ENCODE measurements around the gene ARID3B. TPM values are rescaled to one million over a fixed set of nuclear protein-coding genes. Genes with fewer than 3 reads are reported as not detected.

Gene ARID3B
- total and polyA plus RNA-seq, 2 of the 4 experiments (the other 2 are of a cell fraction), result 2.5 to 5.0 TPM

- Histone ChIP-seq H4K20me1 (ENCODE audit: insufficient read depth, low read length) (peaks cover 7% of the 10 kb centered on the region; the same call in 1 of the 2 replicates), H3K4me2 (ENCODE audit: low read depth, low read length) (peak overlapping the region; percentile 57; the same call in 1 of the 2 replicates), H3K23ac (ENCODE audit: low read depth, low read length) (no peak overlapping the region), H2AFZ (replicated peaks; ENCODE audit: low read length, poor library complexity) (no peak overlapping the region), H2AK9ac (replicated peaks; ENCODE audit: low read depth, low read length, poor library complexity) (no peak overlapping the region), H3K9me1 (ENCODE audit: insufficient read depth, low read length) (peaks cover 10% of the 10 kb centered on the region), H3K14ac (replicated peaks; ENCODE audit: low read depth, low read length) (peak overlapping the region; percentile 47; the same call in 1 of the 2 replicates), H3K79me1 (ENCODE audit: low read depth in 1 of 2, low read length in 2 of 2) (no peaks in the 10 kb centered on the region; a peak in 1 of 4 replicates), H3K36me3 (ENCODE audit: control insufficient read depth, insufficient read depth, low read length) (no peaks in the 10 kb centered on the region), H3K18ac (ENCODE audit: low read depth, low read length) (peak overlapping the region; percentile 27; the same call in 1 of the 2 replicates), H2AK5ac (ENCODE audit: low read depth, low read length) (no peak overlapping the region), H2BK20ac (ENCODE audit: low read depth, low read length) (peak overlapping the region; percentile 79; the same call in 1 of the 2 replicates), H2BK120ac (ENCODE audit: low read depth, low read length) (peak overlapping the region; percentile 78), H3K56ac (ENCODE audit: extremely low read depth, insufficient read depth, low read length) (no peak overlapping the region), H3K27ac (ENCODE audit: insufficient read depth, low read length) (no peak overlapping the region), H3K4me3 (ENCODE audit: insufficient read depth, low read depth, low read length) (no peak overlapping the region), H4K8ac (ENCODE audit: low read depth in 2 of 2, low read length in 2 of 2) (peak overlapping the region in 1 of 2 experiments; percentile 53; a peak in 2 of 4 replicates), H3K27me3 (ENCODE audit: control insufficient read depth, insufficient read depth, low read length) (no peaks in the 10 kb centered on the region), H3K4me1 (ENCODE audit: control insufficient read depth, insufficient read depth, low read length) (peaks cover 13% of the 10 kb centered on the region), H3K9me3 (ENCODE audit: control insufficient read depth, insufficient read depth, low read length) (no peaks in the 10 kb centered on the region), H2BK15ac (ENCODE audit: low read depth, low read length) (no peak overlapping the region), H4K91ac (ENCODE audit: insufficient read depth, low read depth, low read length) (0 out of 2 replicates have a peak overlapping the region, but pooled peaks have one; percentile 2), H2BK5ac (ENCODE audit: low read depth, low read length, poor library complexity, severe bottlenecking) (peak overlapping the region; percentile 74), H4K5ac (ENCODE audit: low read depth, low read length) (peak overlapping the region; percentile 26; the same call in 1 of the 2 replicates), H3K4ac (ENCODE audit: low read depth, low read length) (peak overlapping the region; percentile 31; the same call in 1 of the 2 replicates), H3K9ac (ENCODE audit: low read depth, low read length) (no peak overlapping the region; the same call in 1 of the 2 replicates)
- ATAC-seq (ENCODE audit: low read depth) (peak; percentile 65), DNase-seq (peak; percentile 97)
- ChIA-PET POLR2A (ENCODE audit: unreplicated experiment) (interaction anchor here (0.6 to 0.7 kb wide), 2 partner anchors 11 to 179 kb away, joined by 3 to 7 read pairs; no protein-coding TSS in a partner anchor), CTCF (interaction anchor here (1.1 kb wide), 1 partner anchor 38 kb away, joined by 3 read pairs; no protein-coding TSS in a partner anchor)
- TF ChIP-seq RAD21 (IDR thresholded peaks at IDR 0.05; ENCODE audit: low read length) (no peak), NFE2L2 (IDR thresholded peaks at IDR 0.05; ENCODE audit: low read depth, low read length) (peak; percentile 46), FOS (IDR thresholded peaks at IDR 0.05; ENCODE audit: low read depth, low read length) (peak; percentile 81), CEBPB (IDR thresholded peaks at IDR 0.05; ENCODE audit: low read depth, low read length) (peak; percentile 82), CHD1 (IDR thresholded peaks at IDR 0.05; ENCODE audit: low read depth, low read length) (no peak), POLR2A (IDR thresholded peaks at IDR 0.05; ENCODE audit: low read depth, low read length) (0 out of 2 replicates have a peak, but pooled peaks have one; percentile 23), ELK1 (IDR thresholded peaks at IDR 0.05; ENCODE audit: borderline replicate concordance, low read depth, low read length) (no peak), CTCF (conservative IDR thresholded peaks at IDR 0.05; ENCODE audit: low read depth, low read length) (no peak), BHLHE40 (IDR thresholded peaks at IDR 0.05; ENCODE audit: low read depth, low read length) (peak; percentile 43; the same call in 1 of the 2 replicates), RCOR1 (IDR thresholded peaks at IDR 0.05; ENCODE audit: insufficient replicate concordance, low read length) (no peak), MAFK (IDR thresholded peaks at IDR 0.05; ENCODE audit: low read depth, low read length) (peak; percentile 22)
- WGBS, 2 experiments (ENCODE audit: extremely low coverage in 2 of 2, insufficient read length in 1 of 2), result 30% methylated on average over 2 of the region's 8 CpGs; no CpG with 5 or more reads in 1 of the 2 experiments
- no TSS peak for BruUV-seq (replicated peaks)
- in situ Hi-C loops (cut with MboI; ENCODE audit: low sequenced_read_pairs) (no loop called here), intact Hi-C loops (cut with micrococcal nuclease) (no loop called here), dilution Hi-C loops (cut with HindIII; ENCODE audit: low sequenced_read_pairs, unreplicated experiment) (no loop called here)
Observed at GRCh38 chr15:74529921-74530320, 11.1 kb upstream of the ARID3B start.

All from IMR-90 (cell line).